ENCODE measurements around the gene CFAP65. TPM values are rescaled to one million over a fixed set of nuclear protein-coding genes. Genes with fewer than 3 reads are reported as not detected.

Gene CFAP65
- total and polyA plus RNA-seq, 2 of the 4 experiments (the other 2 are of a cell fraction), result not detected

GRCh38 chr2:219021591-219021990, 19.7 kb downstream of the CFAP65 start:
- ATAC-seq (ENCODE audit: low read depth), result no peak
- H2BK120ac ChIP-seq (ENCODE audit: low read depth, low read length), result no peak overlapping the region

More at GRCh38 chr2:219021591-219021990, 19.7 kb downstream of the CFAP65 start:
- no peak overlapping the region for H2BK15ac ChIP-seq (ENCODE audit: low read depth, low read length)
- no peaks in the 10 kb centered on the region for H3K9me1 ChIP-seq (ENCODE audit: insufficient read depth, low read length)
- H3K4me1 ChIP-seq (ENCODE audit: control insufficient read depth, insufficient read depth, low read length), result no peaks in the 10 kb centered on the region
- in situ Hi-C loops (cut with MboI; ENCODE audit: low sequenced_read_pairs), result no loop called here
- no peak overlapping the region for H4K5ac ChIP-seq (ENCODE audit: low read depth, low read length)
- DNase-seq, result no peak
- H3K4me3 ChIP-seq (ENCODE audit: insufficient read depth, low read depth, low read length), result no peak overlapping the region
- H3K79me1 ChIP-seq (ENCODE audit: low read depth in 1 of 2, low read length in 2 of 2), result no peaks in the 10 kb centered on the region
- no peak overlapping the region for H4K8ac ChIP-seq (ENCODE audit: low read depth in 2 of 2, low read length in 2 of 2)
- no peak overlapping the region for H3K18ac ChIP-seq (ENCODE audit: low read depth, low read length)
- no peaks in the 10 kb centered on the region for H3K9me3 ChIP-seq (ENCODE audit: control insufficient read depth, insufficient read depth, low read length)
- no peak overlapping the region for H3K4ac ChIP-seq (ENCODE audit: low read depth, low read length)
- BruUV-seq (replicated peaks), result no TSS peak
- intact Hi-C loops (cut with micrococcal nuclease), result no loop called here
- TF ChIP-seq RAD21 (IDR thresholded peaks at IDR 0.05; ENCODE audit: low read length) (no peak), RCOR1 (IDR thresholded peaks at IDR 0.05; ENCODE audit: insufficient replicate concordance, low read length) (no peak), MXI1 (IDR thresholded peaks at IDR 0.05; ENCODE audit: borderline replicate concordance, low read depth, low read length) (no peak), MAZ (IDR thresholded peaks at IDR 0.05; ENCODE audit: borderline replicate concordance, low read depth, low read length) (no peak), MAFK (IDR thresholded peaks at IDR 0.05; ENCODE audit: low read depth, low read length) (no peak), SMC3 (IDR thresholded peaks at IDR 0.05; ENCODE audit: low read depth, low read length) (no peak)
- TF ChIP-seq, protein P1, sequence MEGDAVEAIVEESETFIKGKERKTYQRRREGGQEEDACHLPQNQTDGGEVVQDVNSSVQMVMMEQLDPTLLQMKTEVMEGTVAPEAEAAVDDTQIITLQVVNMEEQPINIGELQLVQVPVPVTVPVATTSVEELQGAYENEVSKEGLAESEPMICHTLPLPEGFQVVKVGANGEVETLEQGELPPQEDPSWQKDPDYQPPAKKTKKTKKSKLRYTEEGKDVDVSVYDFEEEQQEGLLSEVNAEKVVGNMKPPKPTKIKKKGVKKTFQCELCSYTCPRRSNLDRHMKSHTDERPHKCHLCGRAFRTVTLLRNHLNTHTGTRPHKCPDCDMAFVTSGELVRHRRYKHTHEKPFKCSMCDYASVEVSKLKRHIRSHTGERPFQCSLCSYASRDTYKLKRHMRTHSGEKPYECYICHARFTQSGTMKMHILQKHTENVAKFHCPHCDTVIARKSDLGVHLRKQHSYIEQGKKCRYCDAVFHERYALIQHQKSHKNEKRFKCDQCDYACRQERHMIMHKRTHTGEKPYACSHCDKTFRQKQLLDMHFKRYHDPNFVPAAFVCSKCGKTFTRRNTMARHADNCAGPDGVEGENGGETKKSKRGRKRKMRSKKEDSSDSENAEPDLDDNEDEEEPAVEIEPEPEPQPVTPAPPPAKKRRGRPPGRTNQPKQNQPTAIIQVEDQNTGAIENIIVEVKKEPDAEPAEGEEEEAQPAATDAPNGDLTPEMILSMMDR (conservative IDR thresholded peaks at IDR 0.05; ENCODE audit: low read depth, low read length), result no peak
- TF ChIP-seq, protein P2, sequence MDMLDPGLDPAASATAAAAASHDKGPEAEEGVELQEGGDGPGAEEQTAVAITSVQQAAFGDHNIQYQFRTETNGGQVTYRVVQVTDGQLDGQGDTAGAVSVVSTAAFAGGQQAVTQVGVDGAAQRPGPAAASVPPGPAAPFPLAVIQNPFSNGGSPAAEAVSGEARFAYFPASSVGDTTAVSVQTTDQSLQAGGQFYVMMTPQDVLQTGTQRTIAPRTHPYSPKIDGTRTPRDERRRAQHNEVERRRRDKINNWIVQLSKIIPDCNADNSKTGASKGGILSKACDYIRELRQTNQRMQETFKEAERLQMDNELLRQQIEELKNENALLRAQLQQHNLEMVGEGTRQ (IDR thresholded peaks at IDR 0.05; ENCODE audit: low read depth, low read length), result no peak
- TF ChIP-seq, protein P3, sequence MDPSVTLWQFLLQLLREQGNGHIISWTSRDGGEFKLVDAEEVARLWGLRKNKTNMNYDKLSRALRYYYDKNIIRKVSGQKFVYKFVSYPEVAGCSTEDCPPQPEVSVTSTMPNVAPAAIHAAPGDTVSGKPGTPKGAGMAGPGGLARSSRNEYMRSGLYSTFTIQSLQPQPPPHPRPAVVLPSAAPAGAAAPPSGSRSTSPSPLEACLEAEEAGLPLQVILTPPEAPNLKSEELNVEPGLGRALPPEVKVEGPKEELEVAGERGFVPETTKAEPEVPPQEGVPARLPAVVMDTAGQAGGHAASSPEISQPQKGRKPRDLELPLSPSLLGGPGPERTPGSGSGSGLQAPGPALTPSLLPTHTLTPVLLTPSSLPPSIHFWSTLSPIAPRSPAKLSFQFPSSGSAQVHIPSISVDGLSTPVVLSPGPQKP (IDR thresholded peaks at IDR 0.05; ENCODE audit: borderline replicate concordance, low read depth, low read length), result no peak
- H2AK5ac ChIP-seq (ENCODE audit: low read depth, low read length), result no peak overlapping the region
- POLR2A ChIA-PET (ENCODE audit: unreplicated experiment), result no interaction called here
- CTCF ChIA-PET, result no interaction called here
- dilution Hi-C loops (cut with HindIII; ENCODE audit: low sequenced_read_pairs, unreplicated experiment), result no loop called here
- H2BK5ac ChIP-seq (ENCODE audit: low read depth, low read length, poor library complexity, severe bottlenecking), result no peak overlapping the region
- H3K4me2 ChIP-seq (ENCODE audit: low read depth, low read length), result no peak overlapping the region
- H4K91ac ChIP-seq (ENCODE audit: insufficient read depth, low read depth, low read length), result no peak overlapping the region
- H3K27me3 ChIP-seq (ENCODE audit: control insufficient read depth, insufficient read depth, low read length), result peaks cover 84% of the 10 kb centered on the region
- no peak overlapping the region for H3K14ac ChIP-seq (replicated peaks; ENCODE audit: low read depth, low read length)
- H3K56ac ChIP-seq (ENCODE audit: extremely low read depth, insufficient read depth, low read length), result no peak overlapping the region
- no peak overlapping the region for H3K23ac ChIP-seq (ENCODE audit: low read depth, low read length)
- H2AFZ ChIP-seq (replicated peaks; ENCODE audit: low read length, poor library complexity), result no peak overlapping the region
- no peak overlapping the region for H3K9ac ChIP-seq (ENCODE audit: low read depth, low read length)
- H3K27ac ChIP-seq (ENCODE audit: insufficient read depth, low read length), result no peak overlapping the region
- H2BK20ac ChIP-seq (ENCODE audit: low read depth, low read length), result no peak overlapping the region
- no peaks in the 10 kb centered on the region for H4K20me1 ChIP-seq (ENCODE audit: insufficient read depth, low read length)
- no CpG with 5 or more reads among the region's 9 CpGs for WGBS, 2 experiments (ENCODE audit: extremely low coverage in 2 of 2, insufficient read length in 1 of 2)
- H2AK9ac ChIP-seq (replicated peaks; ENCODE audit: low read depth, low read length, poor library complexity), result no peak overlapping the region
- no peaks in the 10 kb centered on the region for H3K36me3 ChIP-seq (ENCODE audit: control insufficient read depth, insufficient read depth, low read length)

Data from IMR-90 (cell line).